Endodermal cell (in vitro differentiated cells): ENCODE measurements around the gene MLH1. TPM values are rescaled to one million over a fixed set of nuclear protein-coding genes. Genes with fewer than 3 reads are reported as not detected.
"Not testable (repeated sequence)": the region's sequence is repeated elsewhere in the genome, so short reads cannot be mapped to it uniquely, and the experiment has no call there.

Experiments
- DNase-seq: peaks from one replicate; pipeline ENCODE4 v3.0.0-alpha.2; 2017
- H3K27ac ChIP-seq: 2 replicates; pipeline ENCODE4 v1.5.1; 2013; ENCODE audit warnings: mild to moderate bottlenecking, low read depth, low read length, moderate library complexity
- H3K27me3 ChIP-seq: 2 replicates; pipeline ENCODE4 v1.6.1; 2013; ENCODE audit warnings: mild to moderate bottlenecking, low read length, moderate library complexity; ENCODE audit not compliant: insufficient read depth, control insufficient read depth, poor library complexity, severe bottlenecking
- H3K36me3 ChIP-seq: 2 replicates; pipeline ENCODE4 v1.7.0; 2013; ENCODE audit warnings: mild to moderate bottlenecking, low read length, moderate library complexity; ENCODE audit not compliant: control insufficient read depth, insufficient read depth
- H3K4me1 ChIP-seq: one replicate; pipeline ENCODE4 v1.7.0; 2013; ENCODE audit warnings: low read length; ENCODE audit not compliant: control insufficient read depth, insufficient read depth
- H3K4me3 ChIP-seq: 2 replicates; pipeline ENCODE4 v1.5.1; 2013; ENCODE audit warnings: mild to moderate bottlenecking, low read length, moderate library complexity
- H3K9ac ChIP-seq: 2 replicates; pipeline ENCODE4 v1.6.1; 2013; ENCODE audit warnings: mild to moderate bottlenecking, low read length, moderate library complexity; ENCODE audit not compliant: poor library complexity, severe bottlenecking; ENCODE audit errors: extremely low read depth
- H3K9me3 ChIP-seq: 2 replicates; pipeline ENCODE4 v1.6.1; 2013; ENCODE audit warnings: mild to moderate bottlenecking, low read length, moderate library complexity; ENCODE audit not compliant: control insufficient read depth
- H3K27ac Mint-ChIP-seq: 2 replicates; pipeline ENCODE4 v1.8.0; 2020; ENCODE audit warnings: mixed read lengths
- H3K27me3 Mint-ChIP-seq: 2 replicates; pipeline ENCODE4 v1.8.0; 2021; ENCODE audit warnings: mild to moderate bottlenecking, mixed read lengths; ENCODE audit not compliant: insufficient read depth
- H3K36me3 Mint-ChIP-seq: 2 replicates; pipeline ENCODE4 v1.8.0; 2020; ENCODE audit warnings: low read depth, mixed read lengths
- H3K4me1 Mint-ChIP-seq: 2 replicates; pipeline ENCODE4 v1.8.0; 2020; ENCODE audit warnings: mixed read lengths
- H3K4me3 Mint-ChIP-seq: 2 replicates; pipeline ENCODE4 v1.8.0; 2020; ENCODE audit warnings: mild to moderate bottlenecking, moderate library complexity, mixed read lengths
- H3K9me3 Mint-ChIP-seq: 2 replicates; pipeline ENCODE4 v1.8.0; 2020; ENCODE audit warnings: mild to moderate bottlenecking, mixed read lengths
- CTCF ChIP-seq: fragments of 200-600 bp; sonication (generic); conservative IDR thresholded peaks from 2 replicates; pipeline ENCODE4 v1.5.0; 2021; ENCODE audit warnings: antibody characterized with exemption, mild to moderate bottlenecking
- WGBS, 2 experiments: methylation state at CpG; one replicate each; pipeline versions ENCODE4 v1.1.5 to v1.1.7; 2013; ENCODE audit warnings: missing lambda C conversion rate in 2 of 2, mixed read lengths in 1 of 2; ENCODE audit not compliant: insufficient coverage in 1 of 2, insufficient read length in 1 of 2; 5-methylcytosine and 5-hydroxymethylcytosine counted together
- total RNA-seq, 2 donors: library from RNA; stranded (reverse); fragmentation: NEBNext Ultra II Directional in 1 of 2; extraction: Animal tissue kit (Norgen Biotek cat#: 25700) in 1 of 2; gene quantifications; 2 replicates in 1 of 2; 3 replicates in 1 of 2; pipeline ENCODE4 v1.2.1, GENCODE V29; 2021

The MLH1 gene
- total RNA-seq, 2 donors from 2014 or later = 36.4 to 47.0 TPM

GRCh38 chr3:37054370-37054769 is 61.1 kb downstream of the MLH1 start:
- Histone ChIP-seq H3K9me3 (no peaks in the 10 kb centered on the region), H3K4me1 (peaks cover 4% of the 10 kb centered on the region), H3K27ac (no peak overlapping the region), H3K36me3 (peaks cover 66% of the 10 kb centered on the region), H3K9ac (no peak overlapping the region), H3K4me3 (no peak overlapping the region), H3K27me3 (no peaks in the 10 kb centered on the region)
- H3K9me3 Mint-ChIP-seq = no peaks in the 10 kb centered on the region
- H3K4me3 Mint-ChIP-seq = no peak overlapping the region
- H3K27ac Mint-ChIP-seq = no peak overlapping the region
- DNase-seq = no peak
- no peak for TF ChIP-seq CTCF
- H3K36me3 Mint-ChIP-seq = peaks cover 58% of the 10 kb centered on the region
- H3K4me1 Mint-ChIP-seq = peaks cover 8% of the 10 kb centered on the region
- WGBS, 2 experiments = 25 to 74% methylated on average over 1 to 3 of the region's 3 CpGs
- no peaks in the 10 kb centered on the region for H3K27me3 Mint-ChIP-seq

- 88 to 97% methylated on average over 5 to 8 of the region's 8 CpGs for WGBS, 2 experiments
- H3K9me3 ChIP-seq, H3K27me3 Mint-ChIP-seq, H3K4me3 Mint-ChIP-seq, H3K9ac ChIP-seq, H3K4me1 Mint-ChIP-seq, H3K27ac ChIP-seq, H3K9me3 Mint-ChIP-seq, H3K27ac Mint-ChIP-seq, H3K4me1 ChIP-seq, H3K27me3 ChIP-seq, DNase-seq, H3K4me3 ChIP-seq: not testable (repeated sequence)
- peaks cover 58% of the 10 kb centered on the region for H3K36me3 Mint-ChIP-seq
- peaks cover 65% of the 10 kb centered on the region for H3K36me3 ChIP-seq
These were observed 61.8 kb downstream of the MLH1 start for GRCh38 chr3:37055077-37055476.

- no peak for DNase-seq
- TF ChIP-seq CTCF = no peak
- peaks cover 55% of the 10 kb centered on the region for H3K36me3 Mint-ChIP-seq
- H3K4me1 Mint-ChIP-seq = no peaks in the 10 kb centered on the region
- H3K4me1 ChIP-seq = no peaks in the 10 kb centered on the region
- no peak overlapping the region for H3K4me3 Mint-ChIP-seq
- peaks cover 55% of the 10 kb centered on the region for H3K36me3 ChIP-seq
- no peak overlapping the region for H3K27ac Mint-ChIP-seq
- H3K9ac ChIP-seq = no peak overlapping the region
- no peaks in the 10 kb centered on the region for H3K27me3 Mint-ChIP-seq
- no peaks in the 10 kb centered on the region for H3K9me3 Mint-ChIP-seq
- H3K27me3 ChIP-seq = no peaks in the 10 kb centered on the region
- H3K4me3 ChIP-seq = no peak overlapping the region
- no peak overlapping the region for H3K27ac ChIP-seq
- no peaks in the 10 kb centered on the region for H3K9me3 ChIP-seq
These were observed 63.5 kb downstream of the MLH1 start for GRCh38 chr3:37056826-37057225.

- DNase-seq = no peak
- H3K36me3 ChIP-seq = peaks cover 60% of the 10 kb centered on the region
- Mint-ChIP-seq H3K4me1 (no peaks in the 10 kb centered on the region), H3K27me3 (no peaks in the 10 kb centered on the region), H3K36me3 (peaks cover 57% of the 10 kb centered on the region), H3K27ac (no peak overlapping the region), H3K4me3 (no peak overlapping the region), H3K9me3 (no peaks in the 10 kb centered on the region)
- no peaks in the 10 kb centered on the region for H3K9me3 ChIP-seq
- H3K4me1 ChIP-seq = no peaks in the 10 kb centered on the region
- TF ChIP-seq CTCF = no peak
- no peaks in the 10 kb centered on the region for H3K27me3 ChIP-seq
- no peak overlapping the region for H3K4me3 ChIP-seq
- no peak overlapping the region for H3K9ac ChIP-seq
- no peak overlapping the region for H3K27ac ChIP-seq
- 94 to 100% methylated on average over 4 to 5 of the region's 5 CpGs for WGBS, 2 experiments
These were observed 64.8 kb downstream of the MLH1 start for GRCh38 chr3:37058117-37058516.
